Activated naive CD8-positive, alpha-beta T cell treated with anti-CD3 and anti-CD28 coated beads for 36 hours (primary cell): Measurements from ENCODE around the gene AFDN. TPM values are rescaled to one million over a fixed set of nuclear protein-coding genes. Genes with fewer than 3 reads are reported as not detected.

Experiments used
- DNase-seq: peaks from one replicate; pipeline ENCODE4 v3.0.0; 2021
- H3K27ac Mint-ChIP-seq: one replicate; pipeline ENCODE4 v1.8.0; 2022; ENCODE audit warnings: mild to moderate bottlenecking, moderate library complexity, mixed read lengths
- H3K27me3 Mint-ChIP-seq: one replicate; pipeline ENCODE4 v1.8.0; 2022; ENCODE audit warnings: mild to moderate bottlenecking, mixed read lengths
- H3K36me3 Mint-ChIP-seq: one replicate; pipeline ENCODE4 v1.8.0; 2021; ENCODE audit warnings: mild to moderate bottlenecking, mixed read lengths
- H3K4me1 Mint-ChIP-seq: one replicate; pipeline ENCODE4 v1.8.0; 2021; ENCODE audit warnings: mixed read lengths
- H3K4me3 Mint-ChIP-seq: one replicate; pipeline ENCODE4 v1.8.0; 2022; ENCODE audit warnings: mild to moderate bottlenecking, moderate library complexity, mixed read lengths
- H3K9me3 Mint-ChIP-seq: one replicate; pipeline ENCODE4 v1.8.0; 2022; ENCODE audit warnings: mixed read lengths
- total RNA-seq, 2 experiments: library from RNA; stranded (reverse); gene quantifications; one replicate each; pipeline ENCODE4 v1.2.3, GENCODE V29; 2021

The AFDN gene
- 10 to 100 TPM; 18.7 to 23.5 TPM for total RNA-seq

- Mint-ChIP-seq H3K36me3 (peaks cover 1% of the 10 kb centered on the region), H3K4me3 (peak within 1 kb of the TSS; percentile 85), H3K4me1 (peaks cover 28% of the 10 kb centered on the region), H3K9me3 (no peaks in the 10 kb centered on the region), H3K27me3 (peaks cover 79% of the 10 kb centered on the region), H3K27ac (no peak within 1 kb of the TSS)
- no peak for DNase-seq
Measured at GRCh38 chr6:167826896-167827582, at the start of gene AFDN. AFDN (plus strand) TSS chr6:167826911; CDS start chr6:167827133, 222 bp downstream.

- DNase-seq = no peak
- Mint-ChIP-seq H3K9me3 (no peaks in the 10 kb centered on the region), H3K27ac (no peak overlapping the region), H3K4me3 (no peak overlapping the region), H3K4me1 (no peaks in the 10 kb centered on the region), H3K36me3 (no peaks in the 10 kb centered on the region), H3K27me3 (peaks cover 8% of the 10 kb centered on the region)
Measured at GRCh38 chr6:167778497-167779128, 48.1 kb upstream of the AFDN start.

- no peak for DNase-seq
- Mint-ChIP-seq H3K27ac (no peak overlapping the region), H3K4me3 (no peak overlapping the region), H3K9me3 (no peaks in the 10 kb centered on the region), H3K4me1 (no peaks in the 10 kb centered on the region), H3K27me3 (peaks cover 10% of the 10 kb centered on the region), H3K36me3 (no peaks in the 10 kb centered on the region)
Measured at GRCh38 chr6:167779129-167779992, 47.4 kb upstream of the AFDN start.

- no peaks in the 10 kb centered on the region for H3K9me3 Mint-ChIP-seq
- H3K27me3 Mint-ChIP-seq = peaks cover 9% of the 10 kb centered on the region
- H3K27ac Mint-ChIP-seq = no peak overlapping the region
- no peaks in the 10 kb centered on the region for H3K4me1 Mint-ChIP-seq
- H3K4me3 Mint-ChIP-seq = no peak overlapping the region
- DNase-seq = no peak
- no peaks in the 10 kb centered on the region for H3K36me3 Mint-ChIP-seq
Measured at GRCh38 chr6:167779993-167780655, 46.6 kb upstream of the AFDN start.

GRCh38 chr6:167781066-167781767 is 45.5 kb upstream of the AFDN start:
- Mint-ChIP-seq H3K4me3 (no peak overlapping the region), H3K36me3 (no peaks in the 10 kb centered on the region), H3K27ac (no peak overlapping the region), H3K27me3 (peaks cover 6% of the 10 kb centered on the region), H3K9me3 (no peaks in the 10 kb centered on the region), H3K4me1 (no peaks in the 10 kb centered on the region)
- no peak for DNase-seq

- DNase-seq = no peak
- H3K36me3 Mint-ChIP-seq = no peaks in the 10 kb centered on the region
- H3K9me3 Mint-ChIP-seq = no peaks in the 10 kb centered on the region
- no peak overlapping the region for H3K4me3 Mint-ChIP-seq
- no peak overlapping the region for H3K27ac Mint-ChIP-seq
- no peaks in the 10 kb centered on the region for H3K4me1 Mint-ChIP-seq
- peaks cover 6% of the 10 kb centered on the region for H3K27me3 Mint-ChIP-seq
Measured at GRCh38 chr6:167781868-167782267, 44.8 kb upstream of the AFDN start.

GRCh38 chr6:167782698-167783517 is 43.8 kb upstream of the AFDN start:
- DNase-seq = no peak
- H3K36me3 Mint-ChIP-seq = no peaks in the 10 kb centered on the region
- peaks cover 6% of the 10 kb centered on the region for H3K27me3 Mint-ChIP-seq
- H3K9me3 Mint-ChIP-seq = no peaks in the 10 kb centered on the region
- H3K4me1 Mint-ChIP-seq = no peaks in the 10 kb centered on the region
- H3K27ac Mint-ChIP-seq = no peak overlapping the region
- no peak overlapping the region for H3K4me3 Mint-ChIP-seq

GRCh38 chr6:167786853-167787675 is 39.6 kb upstream of the AFDN start:
- H3K27ac Mint-ChIP-seq = no peak overlapping the region
- no peak overlapping the region for H3K4me3 Mint-ChIP-seq
- no peak for DNase-seq
- peaks cover 9% of the 10 kb centered on the region for H3K27me3 Mint-ChIP-seq
- H3K36me3 Mint-ChIP-seq = no peaks in the 10 kb centered on the region
- no peaks in the 10 kb centered on the region for H3K4me1 Mint-ChIP-seq
- no peaks in the 10 kb centered on the region for H3K9me3 Mint-ChIP-seq

GRCh38 chr6:167787896-167788562 is 38.7 kb upstream of the AFDN start:
- no peak overlapping the region for H3K4me3 Mint-ChIP-seq
- no peaks in the 10 kb centered on the region for H3K36me3 Mint-ChIP-seq
- H3K9me3 Mint-ChIP-seq = no peaks in the 10 kb centered on the region
- no peak overlapping the region for H3K27ac Mint-ChIP-seq
- H3K4me1 Mint-ChIP-seq = no peaks in the 10 kb centered on the region
- peaks cover 16% of the 10 kb centered on the region for H3K27me3 Mint-ChIP-seq
- DNase-seq = no peak

- Mint-ChIP-seq H3K4me3 (no peak overlapping the region), H3K27ac (no peak overlapping the region), H3K36me3 (no peaks in the 10 kb centered on the region), H3K27me3 (peaks cover 21% of the 10 kb centered on the region), H3K9me3 (no peaks in the 10 kb centered on the region), H3K4me1 (no peaks in the 10 kb centered on the region)
- no peak for DNase-seq
Measured at GRCh38 chr6:167788563-167788903, 38.2 kb upstream of the AFDN start.

- H3K9me3 Mint-ChIP-seq = no peaks in the 10 kb centered on the region
- peaks cover 22% of the 10 kb centered on the region for H3K27me3 Mint-ChIP-seq
- H3K4me1 Mint-ChIP-seq = no peaks in the 10 kb centered on the region
- H3K4me3 Mint-ChIP-seq = no peak overlapping the region
- no peak for DNase-seq
- H3K36me3 Mint-ChIP-seq = no peaks in the 10 kb centered on the region
- no peak overlapping the region for H3K27ac Mint-ChIP-seq
Measured at GRCh38 chr6:167789358-167789757, 37.4 kb upstream of the AFDN start.

- Mint-ChIP-seq H3K27ac (no peak overlapping the region), H3K4me3 (no peak overlapping the region), H3K36me3 (no peaks in the 10 kb centered on the region), H3K27me3 (peaks cover 37% of the 10 kb centered on the region), H3K4me1 (peaks cover 3% of the 10 kb centered on the region), H3K9me3 (no peaks in the 10 kb centered on the region)
- no peak for DNase-seq
Measured at GRCh38 chr6:167791091-167791779, 35.5 kb upstream of the AFDN start.
